K562 (cell line): ENCODE results near the gene PFKFB2. TPM values are rescaled to one million over a fixed set of nuclear protein-coding genes. Genes with fewer than 3 reads are reported as not detected.

Experiments
- BDP1 ChIP-seq: IDR thresholded peaks from 3 replicates; pipeline ENCODE4 v1.6.1; 2011; ENCODE audit not compliant: insufficient read length, insufficient read depth
- MAZ ChIP-seq, 2 experiments: fragments of 450-650 bp in 1 of 2; sonication (generic) in 1 of 2; formaldehyde crosslinking; IDR thresholded peaks in 1 of 2; conservative IDR thresholded peaks in 1 of 2; 2 replicates each; pipeline versions ENCODE4 v1.4.0 to v1.5.0; 2020; ENCODE audit warnings: mild to moderate bottlenecking in 1 of 2, missing genetic modification reagents in 1 of 2
- MEIS2 ChIP-seq: fragments of 450-650 bp; IDR thresholded peaks from 2 replicates; pipeline ENCODE4 v1.6.1; 2014; ENCODE audit warnings: mild to moderate bottlenecking; ENCODE audit not compliant: partially characterized antibody
- MGA ChIP-seq: fragments of 450-650 bp; IDR thresholded peaks from 2 replicates; pipeline ENCODE4 v1.6.1; 2016; ENCODE audit warnings: mild to moderate bottlenecking, moderate library complexity
- MITF ChIP-seq: IDR thresholded peaks from 2 replicates; pipeline ENCODE4 v1.6.1; 2014; ENCODE audit warnings: antibody characterized with exemption
- MTA3 ChIP-seq: fragments of 450-650 bp; formaldehyde crosslinking; IDR thresholded peaks from 2 replicates; pipeline ENCODE4 v1.6.1; 2017; ENCODE audit warnings: mild to moderate bottlenecking, borderline replicate concordance
- PYGO2 ChIP-seq: fragments of 450-650 bp; IDR thresholded peaks from 2 replicates; pipeline ENCODE4 v1.6.1; 2016; ENCODE audit warnings: mild to moderate bottlenecking, missing genetic modification characterization, moderate library complexity, missing compliant biosample characterization
- RUNX1 ChIP-seq: sonication (generic); IDR thresholded peaks from 2 replicates; pipeline ENCODE4 v1.6.1; 2016; ENCODE audit warnings: antibody characterized with exemption, low read depth
- SMAD1 ChIP-seq: fragments of 150-350 bp; IDR thresholded peaks from 2 replicates; pipeline ENCODE4 v1.6.1; 2014; ENCODE audit warnings: low read length, low read depth; ENCODE audit not compliant: partially characterized antibody
- TAF1 ChIP-seq: IDR thresholded peaks from 2 replicates; pipeline ENCODE4 v1.6.1; 2011; ENCODE audit warnings: mild to moderate bottlenecking, low read length, moderate library complexity; ENCODE audit not compliant: insufficient read depth, control insufficient read depth, severe bottlenecking; ENCODE audit errors: extremely low read depth
- polyA plus RNA-seq, 8 experiments: library from polyadenylated mRNA; depleted of rRNA in 4 of 8; stranded (reverse) in 5 of 8; unstranded in 3 of 8; fragments of >200 nt; fragmentation: Nextera tagmentation in 2 of 8; fragmentation: Illumina TruSeq in 1 of 8; extraction: Ambion mirVana in 2 of 8; extraction: Trizol in 1 of 8; gene quantifications; 2 replicates each; pipeline versions ENCODE4 v1.2.1 to v1.2.3, GENCODE V29; 2011 to 2014; ENCODE audit warnings: inconsistent platforms in 1 of 8, missing spikeins in 1 of 8
- total RNA-seq, 7 experiments: library from RNA; depleted of rRNA in 6 of 7; stranded (reverse); fragments of >200 nt in 6 of 7; fragmentation: Illumina TruSeq in 2 of 7; extraction: Trizol in 2 of 7; gene quantifications; 2 replicates each; pipeline versions ENCODE4 v1.2.1 to v1.2.3, GENCODE V29; 2011 to 2021; ENCODE audit warnings: low replicate concordance in 1 of 7
- TF ChIP-seq, protein P1 (sequence below): fragments of 250-450 bp; sonication (Bioruptor Pico); IDR thresholded peaks from 2 replicates; pipeline ENCODE4 v1.5.0; 2022; ENCODE audit warnings: mild to moderate bottlenecking

PFKFB2 gene
- total and polyA plus RNA-seq, 9 of the 15 experiments (the other 6 are each of a cell fraction or from before 2014, with no cell fraction given) = 6.9 to 26.0 (median 16.4) TPM

- TF ChIP-seq, protein P1, sequence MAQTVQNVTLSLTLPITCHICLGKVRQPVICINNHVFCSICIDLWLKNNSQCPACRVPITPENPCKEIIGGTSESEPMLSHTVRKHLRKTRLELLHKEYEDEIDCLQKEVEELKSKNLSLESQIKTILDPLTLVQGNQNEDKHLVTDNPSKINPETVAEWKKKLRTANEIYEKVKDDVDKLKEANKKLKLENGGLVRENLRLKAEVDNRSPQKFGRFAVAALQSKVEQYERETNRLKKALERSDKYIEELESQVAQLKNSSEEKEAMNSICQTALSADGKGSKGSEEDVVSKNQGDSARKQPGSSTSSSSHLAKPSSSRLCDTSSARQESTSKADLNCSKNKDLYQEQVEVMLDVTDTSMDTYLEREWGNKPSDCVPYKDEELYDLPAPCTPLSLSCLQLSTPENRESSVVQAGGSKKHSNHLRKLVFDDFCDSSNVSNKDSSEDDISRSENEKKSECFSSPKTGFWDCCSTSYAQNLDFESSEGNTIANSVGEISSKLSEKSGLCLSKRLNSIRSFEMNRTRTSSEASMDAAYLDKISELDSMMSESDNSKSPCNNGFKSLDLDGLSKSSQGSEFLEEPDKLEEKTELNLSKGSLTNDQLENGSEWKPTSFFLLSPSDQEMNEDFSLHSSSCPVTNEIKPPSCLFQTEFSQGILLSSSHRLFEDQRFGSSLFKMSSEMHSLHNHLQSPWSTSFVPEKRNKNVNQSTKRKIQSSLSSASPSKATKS (CRISPR knock-in tag) = peak; percentile 92
- TF ChIP-seq TAF1 = peak; percentile 56
- peak; percentile 95 for TF ChIP-seq SMAD1
- peak; percentile 94 to 100 for TF ChIP-seq MAZ (CRISPR knock-in tag; conservative IDR thresholded peaks at IDR 0.05 in 1 of 2, IDR thresholded peaks at IDR 0.05 in 1 of 2)
- TF ChIP-seq PYGO2 = peak; percentile 94
- TF ChIP-seq MGA = peak; percentile 99
- peak; percentile 69 for TF ChIP-seq MEIS2
- TF ChIP-seq BDP1 = no peak
- peak; percentile 77 for TF ChIP-seq MITF
- peak; percentile 95 for TF ChIP-seq MTA3
- peak; percentile 98 for TF ChIP-seq RUNX1
Observed at GRCh38 chr1:207024202-207025145, 28.6 kb upstream of the PFKFB2 start (continued).
